SU-DHL-6 (cell line): Measurements from ENCODE around the gene SEPTIN10.

Experiments used
- H2AFZ ChIP-seq: fragments of 200-600 bp; sonication (generic); 2 replicates; pipeline ENCODE4 v1.6.1; 2014; ENCODE audit warnings: low read depth, mild to moderate bottlenecking, moderate library complexity, mixed read lengths, antibody characterized with exemption, low read length; ENCODE audit not compliant: severe bottlenecking
- H3F3A ChIP-seq: fragments of 200-600 bp; shearing (Covaris generic); 2 replicates; pipeline ENCODE4 v1.6.0; 2016; ENCODE audit warnings: antibody characterized with exemption, mild to moderate bottlenecking; ENCODE audit not compliant: insufficient read depth
- H3K27ac ChIP-seq: fragments of 200-600 bp; sonication (generic); 2 replicates; pipeline ENCODE4 v1.5.1; 2016; ENCODE audit warnings: low read depth, mild to moderate bottlenecking, low read length, moderate library complexity, mixed read lengths
- H3K27me3 ChIP-seq: fragments of 200-600 bp; sonication (generic), shearing (Covaris generic); 2 replicates; pipeline ENCODE4 v1.6.0; 2014; ENCODE audit warnings: mild to moderate bottlenecking, low read length
- H3K36me3 ChIP-seq: fragments of 200-600 bp; sonication (generic); 2 replicates; pipeline ENCODE4 v1.6.1; 2014; ENCODE audit warnings: mild to moderate bottlenecking, low read length, mixed read lengths
- H3K4me2 ChIP-seq: fragments of 300-600, 200-600 bp; shearing (Covaris generic), sonication (generic); 2 replicates; pipeline ENCODE4 v1.6.0; 2014; ENCODE audit warnings: low read length, low read depth, mild to moderate bottlenecking; ENCODE audit not compliant: poor library complexity, severe bottlenecking
- H3K4me3 ChIP-seq: fragments of 200-600 bp; sonication (generic); 2 replicates; pipeline ENCODE4 v1.5.1; 2014; ENCODE audit warnings: antibody characterized with exemption, low read length, mild to moderate bottlenecking, mixed read lengths; ENCODE audit not compliant: insufficient read depth, poor library complexity, severe bottlenecking
- H3K79me2 ChIP-seq: fragments of 200-600 bp; sonication (generic); 2 replicates; pipeline ENCODE4 v1.6.1; 2014; ENCODE audit warnings: mild to moderate bottlenecking, low read length, moderate library complexity; ENCODE audit not compliant: insufficient read depth
- H3K9ac ChIP-seq: fragments of 200-600 bp; sonication (generic); 2 replicates; pipeline ENCODE4 v1.7.0; 2014; ENCODE audit warnings: mild to moderate bottlenecking, low read length
- H3K9me2 ChIP-seq: fragments of 200-600 bp; sonication (generic); replicated peaks from 2 replicates; pipeline ENCODE4 v1.6.1; 2014; ENCODE audit warnings: low read length; ENCODE audit not compliant: insufficient read depth
- H3K9me3 ChIP-seq: fragments of 200-600 bp; sonication (generic); 2 replicates; pipeline ENCODE4 v1.6.1; 2014; ENCODE audit warnings: low read length, mixed read lengths; ENCODE audit not compliant: insufficient read depth
- H4K20me1 ChIP-seq: fragments of 200-600 bp; sonication (generic); 2 replicates; pipeline ENCODE4 v1.6.1; 2014; ENCODE audit warnings: low read depth, mild to moderate bottlenecking, antibody characterized with exemption, low read length, moderate library complexity, mixed read lengths
- EZH2phosphoT487 ChIP-seq: fragments of 200-600 bp; sonication (generic), shearing (Covaris generic); conservative IDR thresholded peaks from 2 replicates; pipeline ENCODE4 v1.6.1; 2018; ENCODE audit warnings: mild to moderate bottlenecking, antibody characterized with exemption, low read length, moderate library complexity, mixed read lengths
- TF ChIP-seq, protein P1 (sequence below): fragments of 200-600 bp; sonication (generic); IDR thresholded peaks from one replicate; pipeline ENCODE4 v1.5.1; 2017; ENCODE audit warnings: antibody characterized with exemption, mild to moderate bottlenecking, low read length, moderate library complexity; ENCODE audit not compliant: insufficient read depth, poor library complexity, severe bottlenecking

SEPTIN10 gene

DNA sequence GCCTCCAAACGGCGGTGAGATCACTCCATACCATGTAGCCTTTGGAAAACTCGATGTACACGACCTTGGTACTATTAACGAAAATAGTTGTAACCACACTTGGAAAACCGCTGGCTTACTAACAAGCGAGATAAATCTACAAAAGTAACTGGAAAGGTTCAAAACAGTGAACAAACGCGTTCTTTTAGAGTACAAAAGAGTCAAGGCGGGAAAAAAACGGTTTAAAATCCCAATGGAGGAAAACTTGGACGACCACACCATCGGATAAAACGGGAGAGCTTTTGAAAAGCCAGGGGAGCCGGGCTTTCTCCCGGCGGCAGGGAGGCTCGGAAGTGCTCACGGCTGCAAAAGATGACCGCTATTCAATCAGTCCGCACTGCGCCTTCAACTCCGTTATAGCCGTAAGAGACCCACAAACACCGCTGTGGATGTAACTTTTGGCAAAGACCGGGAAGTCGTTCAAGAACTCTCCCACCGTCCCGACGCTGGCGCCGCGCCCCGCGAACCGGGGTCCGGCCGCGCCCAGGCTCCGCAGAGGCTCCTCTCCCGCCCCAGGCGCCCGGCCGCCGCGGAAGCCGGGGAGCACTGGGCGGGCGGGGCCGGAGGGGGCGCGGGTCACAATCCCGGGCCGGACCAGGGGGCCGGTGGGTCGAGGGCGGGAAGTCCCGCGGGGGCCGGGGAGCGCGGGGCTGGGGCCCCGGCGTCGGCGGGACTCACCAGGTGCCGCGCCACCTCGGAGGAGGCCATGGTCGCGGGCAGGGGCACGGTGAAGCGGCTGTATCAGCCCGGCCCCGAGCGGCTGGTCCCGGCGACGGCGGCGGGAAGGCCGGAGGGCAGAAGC is 465 bp downstream of the SEPTIN10 start:
- Histone ChIP-seq H4K20me1 (no peaks in the 10 kb centered on the region), H3K79me2 (no peaks in the 10 kb centered on the region), H3K9ac (no peak overlapping the region), H3K4me3 (no peak overlapping the region), H3K27ac (no peak overlapping the region), H2AFZ (no peak overlapping the region), H3F3A (no peaks in the 10 kb centered on the region), H3K4me2 (no peak overlapping the region), H3K9me2 (no peaks in the 10 kb centered on the region), H3K9me3 (no peaks in the 10 kb centered on the region), H3K36me3 (no peaks in the 10 kb centered on the region), H3K27me3 (no peaks in the 10 kb centered on the region)
- TF ChIP-seq, protein P1, sequence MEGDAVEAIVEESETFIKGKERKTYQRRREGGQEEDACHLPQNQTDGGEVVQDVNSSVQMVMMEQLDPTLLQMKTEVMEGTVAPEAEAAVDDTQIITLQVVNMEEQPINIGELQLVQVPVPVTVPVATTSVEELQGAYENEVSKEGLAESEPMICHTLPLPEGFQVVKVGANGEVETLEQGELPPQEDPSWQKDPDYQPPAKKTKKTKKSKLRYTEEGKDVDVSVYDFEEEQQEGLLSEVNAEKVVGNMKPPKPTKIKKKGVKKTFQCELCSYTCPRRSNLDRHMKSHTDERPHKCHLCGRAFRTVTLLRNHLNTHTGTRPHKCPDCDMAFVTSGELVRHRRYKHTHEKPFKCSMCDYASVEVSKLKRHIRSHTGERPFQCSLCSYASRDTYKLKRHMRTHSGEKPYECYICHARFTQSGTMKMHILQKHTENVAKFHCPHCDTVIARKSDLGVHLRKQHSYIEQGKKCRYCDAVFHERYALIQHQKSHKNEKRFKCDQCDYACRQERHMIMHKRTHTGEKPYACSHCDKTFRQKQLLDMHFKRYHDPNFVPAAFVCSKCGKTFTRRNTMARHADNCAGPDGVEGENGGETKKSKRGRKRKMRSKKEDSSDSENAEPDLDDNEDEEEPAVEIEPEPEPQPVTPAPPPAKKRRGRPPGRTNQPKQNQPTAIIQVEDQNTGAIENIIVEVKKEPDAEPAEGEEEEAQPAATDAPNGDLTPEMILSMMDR, result no peak
- TF ChIP-seq EZH2phosphoT487, result no peak

DNA sequence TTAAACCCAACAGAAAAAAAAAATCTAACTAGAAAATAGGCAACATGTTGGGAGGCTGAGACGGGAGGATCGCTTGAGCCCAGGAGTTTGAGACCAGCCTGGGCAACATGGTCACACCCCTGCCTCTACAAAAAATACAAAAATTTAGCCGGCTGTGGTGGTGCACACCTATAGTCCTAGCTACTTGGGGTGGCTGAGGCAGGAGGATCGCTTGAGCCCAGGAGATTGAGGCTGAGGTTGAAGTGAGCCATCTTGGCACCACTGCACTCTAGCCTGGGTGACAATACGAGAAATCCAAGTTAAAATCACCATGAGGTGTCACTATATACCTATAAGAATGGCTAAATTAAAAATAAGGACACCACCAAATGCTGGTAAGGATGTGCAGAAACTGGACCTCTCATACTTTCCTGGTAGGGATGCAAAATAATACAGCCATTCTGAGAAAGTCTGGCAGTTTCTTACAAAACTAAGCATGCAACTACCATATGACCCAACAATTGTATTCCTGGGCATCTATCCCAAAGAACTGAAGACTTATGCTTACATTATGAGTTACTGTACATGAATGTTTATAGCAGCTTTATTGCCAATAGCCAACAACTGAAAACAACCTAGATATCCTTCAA is 2.2 kb downstream of the SEPTIN10 start:
- Histone ChIP-seq H2AFZ (no peak overlapping the region), H3K9ac (no peak overlapping the region), H3K27me3 (no peaks in the 10 kb centered on the region), H3K79me2 (no peaks in the 10 kb centered on the region), H3K9me3 (no peaks in the 10 kb centered on the region), H3K27ac (no peak overlapping the region), H3K4me3 (no peak overlapping the region), H4K20me1 (no peaks in the 10 kb centered on the region), H3K36me3 (no peaks in the 10 kb centered on the region), H3F3A (no peaks in the 10 kb centered on the region), H3K4me2 (no peak overlapping the region), H3K9me2 (no peaks in the 10 kb centered on the region)
- no peak for TF ChIP-seq EZH2phosphoT487
- TF ChIP-seq, protein P1, result no peak

DNA sequence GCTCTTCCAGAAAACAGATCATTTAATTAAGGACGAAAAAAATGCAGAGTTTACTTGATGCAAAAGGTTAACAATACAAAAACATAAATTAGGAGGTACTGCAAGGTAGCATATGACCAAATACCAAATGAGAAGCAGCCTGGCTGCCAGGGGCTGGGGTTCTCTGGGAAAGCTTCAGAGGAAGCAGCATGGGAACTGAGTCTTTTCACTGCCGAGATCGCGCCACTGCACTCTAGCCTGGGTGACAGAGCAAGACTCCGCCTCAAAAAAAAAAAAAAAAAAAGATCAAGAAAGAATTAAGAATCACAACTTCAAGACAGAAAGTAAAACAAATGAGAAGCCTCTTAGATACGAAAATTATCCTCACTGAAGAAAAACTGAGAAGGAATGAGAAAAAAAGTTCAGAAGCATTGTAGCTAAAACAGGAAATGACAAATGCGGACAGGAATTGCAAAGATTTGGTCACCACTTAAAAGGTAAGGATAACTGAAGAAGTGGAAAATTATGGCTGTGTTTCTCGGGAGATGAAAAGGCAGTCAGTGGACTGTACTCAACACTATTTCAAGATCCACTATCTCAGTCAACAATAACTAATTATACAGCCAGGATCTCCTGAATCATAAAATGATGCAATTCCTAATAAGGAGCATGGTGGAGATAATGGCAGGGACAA is 4.3 kb downstream of the SEPTIN10 start:
- Histone ChIP-seq H3K27ac (no peak overlapping the region), H3K9me2 (no peaks in the 10 kb centered on the region), H3K79me2 (no peaks in the 10 kb centered on the region), H3K4me2 (no peak overlapping the region), H3K27me3 (no peaks in the 10 kb centered on the region), H3F3A (no peaks in the 10 kb centered on the region), H4K20me1 (no peaks in the 10 kb centered on the region), H2AFZ (no peak overlapping the region), H3K9me3 (no peaks in the 10 kb centered on the region), H3K36me3 (no peaks in the 10 kb centered on the region), H3K4me3 (no peak overlapping the region), H3K9ac (no peak overlapping the region)
- TF ChIP-seq, protein P1, result no peak
